Vagina (tissue), 2 donors: ENCODE results near the gene MARCKS.

Experiments used
- CTCF ChIP-seq, 3 experiments: fragments of 450-650 bp in 2 of 3; fragments of 200-600 bp in 1 of 3; sonication (generic) in 1 of 3; IDR thresholded peaks; one replicate each; pipeline ENCODE4 v1.5.1; 2017 to 2019; ENCODE audit warnings: antibody characterized with exemption in 3 of 3, mild to moderate bottlenecking in 2 of 3, moderate library complexity in 2 of 3
- POLR2A ChIP-seq, 2 donors: fragments of 450-650 bp; IDR thresholded peaks; one replicate each; pipeline ENCODE4 v1.6.1; 2017; ENCODE audit warnings: antibody characterized with exemption in 2 of 2, mild to moderate bottlenecking in 2 of 2, moderate library complexity in 2 of 2
- POLR2AphosphoS5 ChIP-seq, 2 donors: sonication (generic); formaldehyde crosslinking; IDR thresholded peaks; one replicate each; pipeline ENCODE4 v1.9.0; 2017; ENCODE audit warnings: antibody characterized with exemption in 2 of 2, mild to moderate bottlenecking in 2 of 2, low read depth in 1 of 2; ENCODE audit not compliant: insufficient read depth in 1 of 2

GRCh38 chr6:113842165-113842564, 15.0 kb upstream of the MARCKS start:
- TF ChIP-seq POLR2A (IDR thresholded peaks at IDR 0.05) (no peak), CTCF (IDR thresholded peaks at IDR 0.05) (no peak), POLR2AphosphoS5 (IDR thresholded peaks at IDR 0.05; ENCODE audit: insufficient read depth in 1 of 2, low read depth in 1 of 2) (no peak)
